HCT116 (cell line): Measurements from ENCODE around the gene HSD17B12.

Experiments
- ATF3 ChIP-seq: IDR thresholded peaks from 2 replicates; pipeline ENCODE4 v1.6.1; 2012
- CTCF ChIP-seq, 3 experiments: fragments of 200-600 bp in 1 of 3; sonication (generic) in 1 of 3; IDR thresholded peaks in 2 of 3; conservative IDR thresholded peaks in 1 of 3; 2 replicates each; pipeline ENCODE4 v1.5.1; 2012 to 2017; ENCODE audit warnings: low read depth in 2 of 3, low read length in 2 of 3, antibody characterized with exemption in 1 of 3, borderline replicate concordance in 1 of 3, control low read depth in 1 of 3, mild to moderate bottlenecking in 1 of 3, mixed read lengths in 1 of 3, mixed run types in 1 of 3, moderate library complexity in 1 of 3; ENCODE audit not compliant: insufficient read depth in 1 of 3
- EZH2 ChIP-seq: fragments of 200-600 bp; sonication (generic); IDR thresholded peaks from 2 replicates; pipeline ENCODE4 v1.6.1; 2017; ENCODE audit warnings: antibody characterized with exemption, mixed run types
- EZH2phosphoT487 ChIP-seq: fragments of 200-600 bp; IDR thresholded peaks from 2 replicates; pipeline ENCODE4 v1.6.1; 2018; ENCODE audit warnings: antibody characterized with exemption, borderline replicate concordance
- JUND ChIP-seq: IDR thresholded peaks from 2 replicates; pipeline ENCODE4 v1.6.1; 2012
- MAX ChIP-seq: IDR thresholded peaks from 2 replicates; pipeline ENCODE4 v1.6.1; 2012
- POLR2A ChIP-seq: IDR thresholded peaks from 2 replicates; pipeline ENCODE4 v1.7.0; 2011; ENCODE audit warnings: borderline replicate concordance; ENCODE audit not compliant: insufficient read depth, insufficient read length; ENCODE audit errors: extremely low read depth
- POLR2AphosphoS5 ChIP-seq: IDR thresholded peaks from 2 replicates; pipeline ENCODE4 v1.6.1; 2011; ENCODE audit warnings: mild to moderate bottlenecking, low read depth, low read length, moderate library complexity
- SP1 ChIP-seq: IDR thresholded peaks from 2 replicates; pipeline ENCODE4 v1.6.1; 2012; ENCODE audit warnings: low read depth
- TCF7L2 ChIP-seq: IDR thresholded peaks from 2 replicates; pipeline ENCODE4 v1.7.0; 2011; ENCODE audit warnings: borderline replicate concordance, inconsistent platforms; ENCODE audit not compliant: insufficient read depth, insufficient read length; ENCODE audit errors: extremely low read depth
- YY1 ChIP-seq: IDR thresholded peaks from 2 replicates; pipeline ENCODE4 v1.6.1; 2011; ENCODE audit warnings: low read length, low read depth, moderate library complexity, mild to moderate bottlenecking; ENCODE audit not compliant: insufficient replicate concordance; ENCODE audit errors: extremely low read depth
- ZBTB33 ChIP-seq: IDR thresholded peaks from 2 replicates; pipeline ENCODE4 v1.6.1; 2011; ENCODE audit warnings: mild to moderate bottlenecking, low read length, moderate library complexity; ENCODE audit not compliant: insufficient replicate concordance; ENCODE audit errors: extremely low read depth
- ZNF274 ChIP-seq: fragments of 200-500 bp; sonication (Bioruptor generic); IDR thresholded peaks from 2 replicates; pipeline ENCODE4 v1.6.1; 2014; ENCODE audit warnings: mild to moderate bottlenecking, low read depth, low read length, inconsistent platforms

GRCh38 chr11:43787824-43788223 is 107.3 kb downstream of the HSD17B12 start:
- no peak for TF ChIP-seq CTCF (IDR thresholded peaks at IDR 0.05 in 2 of 3, conservative IDR thresholded peaks at IDR 0.05 in 1 of 3; ENCODE audit: borderline replicate concordance in 1 of 3, insufficient read depth in 1 of 3, low read depth in 2 of 3, low read length in 2 of 3)
- no peak for TF ChIP-seq EZH2phosphoT487
- no peak for TF ChIP-seq POLR2AphosphoS5
- TF ChIP-seq ATF3 = no peak
- no peak for TF ChIP-seq JUND
- no peak for TF ChIP-seq TCF7L2
- no peak for TF ChIP-seq SP1
- no peak for TF ChIP-seq ZBTB33
- TF ChIP-seq YY1 = no peak
- no peak for TF ChIP-seq POLR2A
- TF ChIP-seq MAX = no peak
- no peak for TF ChIP-seq ZNF274
- no peak for TF ChIP-seq EZH2
